ENCODE results near the gene CLK2.
"Not testable (repeated sequence)": the region's sequence is repeated elsewhere in the genome, so short reads cannot be mapped to it uniquely, and the experiment has no call there.

The CLK2 gene

DNA sequence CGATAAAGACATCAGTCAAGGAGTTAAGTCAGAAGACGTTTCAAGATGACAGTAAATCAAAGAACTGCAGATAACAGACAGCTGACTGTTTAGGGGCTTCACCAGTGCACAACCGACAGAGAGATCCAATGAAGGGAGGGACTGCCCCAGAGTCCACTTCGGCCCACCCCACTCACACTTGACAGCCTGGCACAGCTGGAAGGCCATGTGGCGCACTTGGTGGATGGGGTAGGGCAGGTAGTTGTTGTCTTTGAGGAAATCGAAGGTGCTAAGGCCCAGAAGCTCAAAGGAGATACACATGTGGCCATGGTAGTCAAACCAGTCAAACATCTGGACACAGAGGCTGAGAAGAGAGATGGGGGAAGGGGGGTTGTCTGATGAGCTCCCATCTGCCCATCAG is 6.8 kb downstream of the CLK2 start:
- DNase-seq (ENCODE audit: low read depth) = no peak

DNA sequence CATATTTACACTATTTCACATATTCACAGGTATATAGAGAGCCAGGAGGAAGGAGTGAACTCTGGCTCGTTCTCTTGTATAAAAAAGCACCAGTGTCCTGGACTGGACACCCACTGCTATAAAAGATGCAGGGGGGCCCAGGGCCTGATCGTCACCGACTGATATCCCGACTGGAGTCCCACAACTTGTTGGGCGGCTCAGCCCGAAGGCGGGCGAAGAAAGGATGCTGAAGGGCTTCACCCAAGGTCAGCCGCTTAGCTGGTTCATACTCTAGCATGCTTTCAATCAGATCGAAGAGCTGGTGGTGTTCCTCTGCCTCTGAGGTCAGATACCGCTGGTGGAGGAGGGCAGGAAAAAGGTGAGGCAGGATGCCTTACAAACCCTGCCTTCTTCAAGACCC is 10.2 kb downstream of the CLK2 start:
- no peak for DNase-seq (ENCODE audit: low read depth)

DNA sequence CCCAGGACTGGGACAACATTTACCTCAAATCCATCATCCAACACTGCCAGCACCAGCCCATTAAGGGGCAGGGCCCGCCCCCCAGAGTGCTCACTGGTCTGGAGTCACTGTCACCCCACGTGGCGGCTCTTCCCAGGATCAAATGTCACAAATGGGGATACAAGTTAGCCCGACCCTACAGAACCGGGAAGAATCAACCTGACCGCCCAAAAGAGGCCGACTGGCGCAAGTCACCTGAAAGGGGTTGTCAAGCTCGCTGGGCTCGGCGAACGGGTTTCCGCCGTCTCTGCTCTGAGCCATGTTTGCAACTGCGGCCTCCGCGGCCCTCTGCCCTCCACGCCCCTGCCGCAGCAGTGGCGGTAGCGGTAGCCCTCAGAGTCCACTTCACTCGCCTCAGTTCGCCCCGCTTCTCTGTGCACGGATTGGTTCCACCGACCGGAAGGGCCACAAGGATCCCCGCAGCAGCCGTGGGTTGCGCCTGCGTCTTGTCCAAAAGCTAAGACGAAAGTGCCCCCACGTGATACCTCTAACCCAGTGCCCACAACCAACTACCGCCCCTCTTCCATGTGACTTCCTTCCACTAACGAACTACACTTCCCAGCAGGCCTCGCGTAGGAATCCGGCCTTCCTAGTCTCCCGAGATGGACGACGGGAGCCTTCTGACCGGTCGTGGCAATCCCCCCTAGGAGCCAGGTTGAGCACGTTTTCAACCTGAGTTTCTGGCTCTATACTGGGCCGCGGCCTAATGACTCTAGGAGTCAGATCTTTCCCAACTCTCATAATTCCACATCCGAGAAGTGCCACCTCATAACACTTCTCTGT is 11.2 kb downstream of the CLK2 start, which contains the start of gene SCAMP3:
TSS of gene SCAMP3 (minus strand) at position 509 of the 822 bp plus-strand sequence. CDS start at position 300, 209 bp downstream.
- peak; percentile 86 for DNase-seq (ENCODE audit: low read depth)

DNA sequence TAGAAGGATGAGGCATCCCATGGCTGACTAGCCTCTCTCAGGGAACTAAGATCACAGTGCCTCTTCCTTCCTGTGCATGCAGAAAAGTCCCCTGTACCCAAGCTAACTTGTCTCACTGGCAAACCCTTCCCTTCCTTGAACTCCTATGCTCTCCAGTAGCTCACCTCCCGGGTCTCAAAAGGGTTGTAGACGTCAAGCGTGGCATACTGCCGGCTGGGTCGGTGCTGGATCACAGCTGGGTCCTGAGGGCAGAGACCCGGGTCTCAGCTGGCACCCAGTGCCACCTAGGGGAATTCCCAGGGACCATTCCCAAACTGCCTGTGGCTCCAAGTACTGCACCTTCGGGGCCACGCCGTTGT is 11.8 kb downstream of the CLK2 start:
- DNase-seq (ENCODE audit: low read depth) = no peak

DNA sequence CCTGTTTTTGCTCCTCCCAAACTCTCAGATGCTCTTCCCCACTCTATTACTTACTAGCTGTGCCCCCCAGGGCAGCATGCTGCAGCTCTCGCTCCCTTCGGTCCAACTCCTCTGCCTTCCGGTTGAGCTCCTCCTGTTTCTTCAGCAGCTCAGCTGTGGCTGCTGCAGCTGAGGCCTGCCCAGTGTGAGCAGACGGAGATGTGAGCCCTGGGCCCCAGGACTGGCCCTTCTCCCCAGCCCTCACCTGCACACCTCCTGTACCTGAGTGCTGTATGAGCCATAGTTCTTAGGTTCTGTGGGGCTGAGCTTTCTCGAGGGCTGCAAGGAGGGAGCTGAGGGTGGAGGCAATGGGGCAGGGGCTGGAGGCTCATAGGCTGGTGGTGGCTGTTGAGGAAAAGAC is 13.0 kb downstream of the CLK2 start:
- no peak for DNase-seq (ENCODE audit: low read depth)

DNA sequence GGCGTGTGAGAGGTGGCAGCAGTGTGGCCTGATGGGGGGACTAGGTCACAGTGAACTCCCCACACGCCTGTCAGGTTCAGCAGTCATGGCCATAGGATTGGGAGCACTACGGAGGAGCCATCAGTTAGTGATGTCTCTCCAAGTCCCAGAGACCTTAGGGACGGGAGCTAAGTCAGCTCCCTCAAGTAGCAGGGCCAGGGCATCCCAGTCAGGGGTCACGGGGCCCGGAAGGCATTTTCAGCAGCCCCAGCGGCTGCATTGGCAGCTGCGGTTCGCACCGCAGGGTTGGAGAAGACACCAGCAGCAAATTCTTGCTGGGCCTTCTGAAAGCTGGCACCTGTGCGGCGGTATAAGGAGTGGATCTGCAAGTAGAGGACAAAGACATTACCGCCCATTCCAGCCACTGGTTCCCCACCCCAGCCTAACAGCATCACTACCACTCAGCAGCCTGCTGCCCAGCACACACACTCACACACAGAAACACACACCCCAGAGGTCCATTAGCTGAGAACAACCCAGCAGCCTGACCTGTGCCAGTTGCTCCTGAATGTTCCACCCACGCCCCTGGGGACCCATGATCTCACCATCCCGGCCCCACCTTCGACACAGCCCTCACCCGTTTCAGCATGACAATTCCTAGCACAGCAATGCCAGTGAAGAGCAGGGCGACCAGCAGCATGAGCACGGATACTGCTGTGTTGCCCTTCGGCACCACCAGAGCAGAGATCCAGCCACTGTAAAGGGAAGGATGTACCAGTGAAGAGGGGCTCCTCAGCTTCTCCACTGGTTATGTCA is 17.0 kb downstream of the CLK2 start:
- DNase-seq (ENCODE audit: low read depth) = no peak

DNA sequence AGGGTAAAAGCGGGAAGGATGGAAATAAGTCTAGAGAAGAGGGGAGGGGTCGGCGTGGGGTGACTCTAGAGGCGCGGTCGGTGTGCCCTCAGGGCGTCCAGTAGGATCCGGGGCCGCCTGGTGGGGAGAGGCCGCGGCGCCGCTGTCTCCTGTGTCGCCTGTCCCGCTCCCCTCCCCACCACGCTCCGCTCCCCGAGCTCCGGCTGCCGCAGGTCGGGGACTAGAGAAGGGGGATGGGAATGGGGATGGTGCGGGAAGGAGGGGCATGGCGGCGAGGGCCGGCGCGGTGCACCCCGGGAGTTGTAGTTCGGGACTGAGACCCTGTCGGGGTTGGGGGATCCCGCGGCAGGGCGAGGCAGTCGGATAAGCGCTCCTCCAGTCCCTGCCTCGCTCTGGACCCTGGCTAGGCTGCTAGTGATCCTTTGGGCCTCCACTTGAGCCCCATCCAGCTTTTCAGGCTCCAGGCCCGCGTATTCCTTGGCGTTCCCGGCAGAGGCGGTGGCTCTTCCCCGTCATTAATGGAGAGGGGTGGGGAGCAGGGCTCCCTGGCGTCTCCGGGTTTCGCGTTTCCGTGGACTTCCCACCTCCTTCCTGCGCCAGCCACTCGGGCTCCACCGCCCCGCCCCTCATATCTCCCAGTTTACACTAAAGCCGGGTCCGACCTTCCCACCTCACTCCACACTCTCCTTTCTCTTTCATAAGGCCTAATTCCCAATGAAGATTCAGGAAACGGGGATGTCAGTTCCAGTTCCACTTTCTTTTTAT is 17.9 kb downstream of the CLK2 start, which contains the start of gene ENTREP3:
TSS of gene ENTREP3 (minus strand) at position 241 of the 765 bp plus-strand sequence. CDS start 606 bp downstream, outside the sequence.
- peak; percentile 65 for DNase-seq (ENCODE audit: low read depth)

DNA sequence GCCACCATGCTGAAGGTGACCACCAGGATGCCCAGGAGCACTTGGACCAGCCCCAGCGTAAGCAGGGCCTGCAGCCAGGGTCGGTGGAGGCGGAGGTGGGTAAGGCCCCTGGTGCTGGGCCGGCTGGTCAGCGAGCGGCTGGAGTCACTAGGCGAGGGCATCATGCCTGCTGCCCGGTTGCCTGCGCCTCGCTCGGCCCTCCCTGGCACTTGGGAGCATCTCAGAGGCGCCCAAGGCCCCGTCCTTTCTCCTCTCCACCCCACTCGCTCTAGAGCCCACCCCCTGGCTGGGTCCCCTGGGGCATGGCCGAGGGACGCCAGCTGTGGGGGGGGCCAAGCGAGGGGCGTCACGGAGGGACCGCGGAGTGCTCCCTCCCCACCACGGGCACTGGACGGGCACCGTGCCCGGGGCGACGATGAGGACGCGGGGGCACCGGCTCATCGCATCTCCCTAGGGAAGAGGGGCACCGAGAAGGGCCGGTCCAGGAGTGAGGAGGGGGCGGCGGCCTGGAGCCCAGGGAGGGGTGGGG is 18.5 kb downstream of the CLK2 start:
- no peak for DNase-seq (ENCODE audit: low read depth)

DNA sequence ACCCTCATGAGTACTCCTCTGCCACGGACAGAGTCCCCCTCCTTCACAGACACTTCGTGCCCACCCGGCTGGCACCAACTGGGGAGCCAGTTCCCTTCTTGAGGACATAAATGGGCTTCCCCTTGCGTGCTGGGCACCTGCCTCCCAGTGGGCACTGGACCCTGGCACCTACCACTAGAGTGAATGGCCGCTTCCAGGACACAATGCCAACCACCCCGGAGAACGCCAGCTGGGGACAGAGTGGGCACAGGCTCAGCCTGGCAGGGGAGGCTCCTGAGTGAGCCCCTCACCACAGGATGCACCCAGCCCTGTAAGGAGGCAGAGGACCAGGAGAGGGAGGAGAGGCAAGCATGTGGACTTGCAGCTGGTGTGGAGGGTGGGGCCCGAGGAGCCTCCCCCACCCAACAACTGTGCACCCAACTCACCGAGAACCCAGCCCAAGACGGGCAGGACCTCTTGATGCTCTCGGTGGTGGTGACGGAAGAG is 19.0 kb downstream of the CLK2 start:
- no peak for DNase-seq (ENCODE audit: low read depth)

DNA sequence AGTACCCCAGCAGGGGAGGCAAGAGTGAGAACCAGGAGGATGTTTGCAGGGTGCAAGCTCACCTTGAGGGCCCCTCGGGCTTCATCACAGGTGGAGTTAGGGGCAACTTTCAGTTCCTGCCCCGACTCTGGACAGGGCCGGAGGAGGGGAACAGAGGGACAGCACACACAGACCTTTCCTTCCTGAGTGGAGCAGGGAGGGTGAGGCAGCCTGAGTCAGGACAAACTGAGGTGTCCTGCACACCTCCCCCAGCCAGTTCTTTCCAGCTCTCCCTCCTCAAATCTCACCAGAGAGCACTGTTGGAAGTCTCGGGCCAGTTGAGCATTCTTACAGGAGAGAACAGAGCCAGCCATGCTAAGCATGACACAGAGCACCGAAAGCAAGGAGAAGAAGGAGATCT is 19.5 kb downstream of the CLK2 start:
- no peak for DNase-seq (ENCODE audit: low read depth)

DNA sequence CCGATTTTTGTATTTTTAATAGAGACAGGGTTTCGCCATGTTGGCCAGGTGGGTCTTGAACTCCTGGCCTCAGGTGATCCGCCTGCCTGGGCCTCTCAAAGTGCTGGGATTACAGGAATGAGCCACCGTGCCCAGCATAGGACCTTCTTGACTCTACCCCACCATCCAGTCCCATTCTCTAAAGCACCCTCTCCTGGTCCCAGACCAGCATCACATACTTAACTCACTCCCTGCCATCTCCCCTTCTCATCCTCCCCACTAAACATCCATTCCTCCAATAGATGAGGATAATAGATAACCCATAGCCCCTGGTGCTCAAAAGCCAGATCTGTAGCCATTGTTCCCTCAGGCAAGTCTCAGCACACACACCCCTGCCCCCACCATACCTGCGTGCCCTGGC is 20.1 kb downstream of the CLK2 start:
- DNase-seq (ENCODE audit: low read depth) = no peak

DNA sequence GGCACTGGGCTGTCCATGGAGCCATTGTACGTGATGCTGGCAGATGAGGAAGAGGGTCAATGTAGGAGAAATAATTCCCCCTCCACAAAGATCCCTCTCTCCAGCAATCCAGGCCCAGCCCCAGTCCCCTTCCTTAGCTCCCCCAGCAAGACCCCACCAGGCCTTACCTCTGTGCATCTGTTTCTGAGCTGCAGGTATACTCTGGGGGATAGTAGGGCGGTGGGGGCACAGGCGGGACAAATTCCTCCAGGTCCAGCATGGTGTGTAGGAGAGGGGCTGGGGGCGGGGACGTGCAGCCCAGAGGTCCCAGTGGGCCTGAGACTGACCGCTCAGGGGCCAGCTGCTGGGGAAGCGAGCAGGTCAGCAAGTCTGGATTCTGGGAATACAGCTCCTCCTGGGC is 21.7 kb downstream of the CLK2 start:
- DNase-seq (ENCODE audit: low read depth) = no peak

DNA sequence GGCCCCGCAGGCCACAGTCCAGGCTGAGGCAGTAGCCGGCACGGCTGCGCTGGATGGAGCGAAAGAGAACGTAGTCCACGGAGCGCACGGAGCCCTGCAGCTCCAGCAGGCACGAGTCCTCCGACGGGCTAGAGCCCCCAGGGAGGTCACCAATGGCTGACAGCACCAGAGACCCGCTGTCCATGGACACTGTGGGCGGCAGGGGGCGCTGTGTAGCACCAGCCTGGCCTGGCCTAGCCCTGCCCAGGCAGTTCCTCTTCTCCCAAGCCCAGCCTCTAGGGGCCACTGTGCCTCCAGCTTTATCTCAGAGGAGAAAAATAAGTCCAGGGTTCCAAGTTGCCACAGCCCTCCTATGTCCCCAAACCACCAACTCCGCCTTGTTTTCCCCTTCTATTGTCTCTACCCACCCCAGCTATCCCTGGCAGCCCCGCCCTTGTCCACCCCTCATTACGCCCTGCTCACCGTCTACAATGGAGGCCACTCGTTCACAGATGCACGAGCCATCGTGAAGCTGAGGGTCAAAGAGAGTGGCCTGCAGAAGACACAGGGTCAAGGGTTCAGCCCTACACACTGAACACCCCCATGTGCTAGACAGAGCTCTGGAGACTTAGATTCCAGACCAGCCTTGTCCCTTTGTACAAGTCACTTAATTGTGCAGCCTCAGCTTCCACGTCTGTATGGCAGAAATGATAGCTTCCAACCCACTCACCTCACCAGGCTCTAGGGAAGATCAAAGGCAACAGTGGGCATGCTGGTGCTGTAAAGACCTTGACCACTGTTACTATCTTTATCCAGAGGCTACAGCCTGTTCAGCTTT is 22.5 kb downstream of the CLK2 start:
- DNase-seq (ENCODE audit: low read depth) = peak; percentile 83

DNA sequence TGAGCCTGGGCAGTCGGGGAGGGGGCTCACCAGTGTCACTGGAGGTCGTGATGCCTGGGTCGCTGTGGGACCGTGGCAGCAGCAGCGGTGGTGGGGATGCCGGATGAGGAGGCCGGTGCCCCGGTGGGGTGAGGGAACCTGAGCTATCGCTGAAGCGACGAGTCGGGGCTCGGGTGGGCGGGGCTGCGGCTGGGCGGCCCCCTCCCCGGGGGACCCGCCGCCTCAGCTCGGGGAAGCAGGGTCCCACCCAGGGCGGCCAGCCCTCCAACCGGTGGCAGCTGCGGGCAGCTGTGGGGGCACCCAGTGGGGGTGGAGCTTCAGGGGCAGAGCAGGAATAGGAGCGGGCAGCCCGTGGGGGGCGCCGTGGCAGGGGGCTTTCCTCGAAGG is 23.1 kb downstream of the CLK2 start:
- DNase-seq (ENCODE audit: low read depth) = no peak

DNA sequence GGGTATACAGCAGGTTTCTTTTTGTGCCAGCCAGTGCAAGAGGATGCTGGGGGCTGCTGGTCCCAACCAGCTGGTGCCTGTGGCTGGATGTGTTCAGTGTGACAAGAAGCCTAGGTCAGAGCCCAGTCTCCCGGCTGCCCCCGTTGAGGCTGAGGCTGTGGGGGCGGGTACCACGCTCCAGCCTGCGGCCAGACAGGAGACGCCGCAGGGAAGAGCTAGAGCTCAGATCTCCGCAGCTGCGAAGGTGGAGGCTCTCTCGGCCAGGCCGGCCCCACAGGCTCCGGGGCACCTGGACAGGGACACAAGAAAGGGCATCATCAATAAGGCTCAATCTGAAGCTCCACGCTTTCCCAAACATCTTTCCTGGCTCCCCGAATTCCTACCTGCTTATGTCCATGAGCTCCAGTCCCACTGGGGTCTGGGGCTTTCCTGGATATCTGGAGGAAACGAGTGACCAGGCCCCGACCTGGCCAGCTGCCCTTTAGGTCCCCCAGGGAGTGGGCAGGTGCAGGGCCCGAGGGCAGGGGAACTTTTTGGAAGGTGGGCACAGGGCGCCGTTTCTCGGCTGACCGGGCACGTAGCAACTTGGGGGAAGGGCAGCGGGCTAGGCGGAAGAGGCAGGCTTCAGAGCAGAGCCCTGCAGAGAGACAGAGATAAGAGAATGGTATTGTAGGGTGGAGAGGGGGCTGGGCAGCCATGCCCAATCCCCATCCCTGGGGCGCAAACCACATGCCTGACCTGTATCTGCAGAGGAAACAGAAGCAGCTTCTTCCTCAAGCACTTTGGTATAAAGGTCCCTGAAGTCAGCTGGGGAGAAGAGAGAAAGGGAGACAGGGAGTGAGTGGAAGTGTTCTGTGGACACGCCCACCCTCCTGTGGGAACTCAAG is 25.4 kb downstream of the CLK2 start:
- DNase-seq (ENCODE audit: low read depth) = no peak

DNA sequence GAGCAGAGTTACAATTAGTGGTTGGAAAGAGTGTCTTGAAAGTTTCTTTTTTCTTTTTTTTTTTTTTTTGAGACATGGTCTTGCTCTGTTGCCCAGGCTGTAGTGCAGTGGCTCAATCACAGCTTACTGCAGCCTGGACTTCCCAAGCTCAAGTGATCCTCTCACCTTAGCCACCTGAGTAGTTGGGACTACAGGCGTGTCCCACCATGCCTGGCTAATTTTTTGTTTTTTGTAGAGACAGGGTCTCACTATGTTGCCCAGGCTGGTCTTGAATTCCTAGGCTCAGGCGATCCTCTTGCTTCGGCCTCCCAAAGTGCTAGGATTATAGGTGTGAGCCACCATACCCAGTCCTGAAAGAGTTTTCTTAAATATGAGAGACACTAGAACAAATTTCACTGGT is 26.5 kb downstream of the CLK2 start:
- not testable (repeated sequence) for DNase-seq (ENCODE audit: low read depth)

DNA sequence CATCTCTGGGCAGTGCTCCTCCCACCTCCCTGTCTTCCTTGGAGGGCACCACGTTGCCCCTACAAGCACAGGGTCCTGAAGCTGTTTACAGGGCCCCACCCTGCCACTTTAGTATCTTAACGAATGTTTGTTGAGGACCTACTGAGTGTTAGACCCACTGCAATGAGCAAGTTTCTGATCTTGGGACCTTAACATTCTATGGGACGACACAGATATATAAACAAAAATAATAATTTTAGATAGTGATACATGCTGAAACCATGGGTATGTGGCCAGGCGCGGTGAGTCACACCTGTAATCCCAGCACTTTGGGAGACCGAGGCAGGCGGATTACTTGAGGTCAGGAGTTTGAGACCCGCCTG is 28.2 kb downstream of the CLK2 start:
- DNase-seq (ENCODE audit: low read depth) = no peak

DNA sequence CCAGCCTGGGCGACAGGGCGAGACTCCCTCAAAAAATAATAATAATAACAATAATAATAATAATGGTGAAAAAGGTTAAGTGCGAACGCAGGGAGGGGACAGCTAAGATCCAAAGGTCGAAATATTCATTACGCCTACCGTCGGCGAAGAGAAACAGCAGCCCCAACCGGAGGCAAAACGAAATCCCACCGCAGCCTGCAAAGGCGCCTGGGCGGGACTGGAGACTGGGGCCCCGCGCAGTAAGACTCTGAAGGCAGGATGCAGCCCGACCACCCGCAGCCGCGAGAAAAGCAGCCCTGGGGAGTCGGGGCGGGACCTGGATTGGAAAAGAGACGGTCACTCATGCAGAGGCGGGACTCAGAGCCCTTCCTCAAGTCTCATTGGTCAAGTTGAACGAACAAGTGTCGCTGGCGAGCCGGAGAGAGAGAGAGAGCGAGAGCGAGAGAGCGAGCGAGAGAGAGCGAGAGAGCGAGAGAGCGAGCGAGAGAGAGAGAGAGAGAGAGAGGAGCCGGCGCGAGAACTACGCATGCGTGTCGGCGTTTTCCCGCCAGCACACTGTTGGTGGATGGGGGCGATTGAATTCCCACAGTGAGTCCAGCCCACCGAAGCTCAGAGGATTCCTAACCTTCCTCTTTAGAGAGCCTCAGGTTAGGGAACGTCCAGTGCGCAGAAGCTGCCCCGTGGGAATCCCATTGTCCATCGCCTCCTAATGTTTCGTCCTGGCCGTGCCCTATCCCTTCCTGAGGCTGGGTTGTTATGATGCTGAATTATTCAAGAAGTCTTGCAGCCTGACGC is 28.7 kb downstream of the CLK2 start:
- DNase-seq (ENCODE audit: low read depth) = peak; percentile 94

DNA sequence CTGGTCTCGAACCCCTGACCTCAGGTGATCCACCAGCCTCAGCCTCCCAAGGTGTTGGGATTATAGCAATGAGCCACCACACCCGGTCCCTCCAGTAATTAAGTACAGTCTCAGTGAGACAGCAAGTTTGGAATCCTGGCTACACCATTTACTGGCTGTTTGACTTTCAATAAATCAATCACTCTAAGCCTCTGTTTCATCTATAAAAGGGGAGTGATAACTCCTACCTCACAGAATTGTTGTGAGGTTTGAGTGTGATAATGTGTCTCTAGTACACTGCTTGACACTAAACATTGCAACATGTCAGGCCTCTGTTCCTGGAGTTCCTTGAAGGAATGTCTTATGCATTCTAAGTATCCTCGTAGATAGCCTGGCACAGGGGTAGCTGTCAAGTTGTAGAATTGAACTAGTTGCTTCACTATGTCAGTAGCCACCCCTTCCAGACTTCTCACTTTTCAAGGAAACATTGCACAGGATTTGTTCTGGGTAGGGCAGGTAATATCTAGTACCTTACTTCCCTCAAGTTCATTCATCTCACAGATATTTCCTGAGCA is 30.4 kb downstream of the CLK2 start:
- DNase-seq (ENCODE audit: low read depth) = no peak
